HEK293 (cell line): ENCODE measurements around the gene CIC.

ENCODE experiments used
- CTCF ChIP-seq: fragments of 450-650 bp; formaldehyde crosslinking; IDR thresholded peaks from 2 replicates; pipeline ENCODE4 v1.5.1; 2016; ENCODE audit warnings: missing biosample characterization, missing genetic modification characterization
- KLF16 ChIP-seq: fragments of 450-650 bp; formaldehyde crosslinking; IDR thresholded peaks from 2 replicates; pipeline ENCODE4 v1.5.1; 2017; ENCODE audit warnings: missing biosample characterization, missing genetic modification characterization
- MEIS1 ChIP-seq: sonication (generic); formaldehyde crosslinking; IDR thresholded peaks from 2 replicates; pipeline ENCODE4 v1.8.1; 2022; ENCODE audit warnings: missing genetic modification reagents, mild to moderate bottlenecking, borderline replicate concordance
- REST ChIP-seq: fragments of 450-650 bp; formaldehyde crosslinking; IDR thresholded peaks from 2 replicates; pipeline ENCODE4 v1.5.1; 2016; ENCODE audit warnings: missing biosample characterization, missing genetic modification characterization
- ZNF174 ChIP-seq: fragments of 450-650 bp; formaldehyde crosslinking; IDR thresholded peaks from 2 replicates; pipeline ENCODE4 v1.5.0; 2017; ENCODE audit warnings: missing biosample characterization, mild to moderate bottlenecking, missing genetic modification characterization
- ZNF24 ChIP-seq: fragments of 450-650 bp; formaldehyde crosslinking; IDR thresholded peaks from 2 replicates; pipeline ENCODE4 v1.5.1; 2016; ENCODE audit warnings: missing biosample characterization, missing genetic modification characterization
- ZNF311 ChIP-seq: fragments of 450-650 bp; formaldehyde crosslinking; IDR thresholded peaks from 2 replicates; pipeline ENCODE4 v1.5.1; 2017; ENCODE audit warnings: missing biosample characterization, missing genetic modification characterization, borderline replicate concordance
- ZNF335 ChIP-seq: fragments of 450-650 bp; formaldehyde crosslinking; conservative IDR thresholded peaks from 2 replicates; pipeline ENCODE4 v1.5.1; 2016; ENCODE audit warnings: missing biosample characterization, missing genetic modification characterization
- ZNF488 ChIP-seq: fragments of 450-650 bp; formaldehyde crosslinking; IDR thresholded peaks from 2 replicates; pipeline ENCODE4 v1.5.1; 2016; ENCODE audit warnings: missing biosample characterization, missing genetic modification characterization
- ZNF639 ChIP-seq: fragments of 450-650 bp; formaldehyde crosslinking; IDR thresholded peaks from 2 replicates; pipeline ENCODE4 v1.5.1; 2016; ENCODE audit warnings: missing biosample characterization, missing genetic modification characterization
- ZNF670 ChIP-seq: fragments of 450-650 bp; formaldehyde crosslinking; IDR thresholded peaks from 2 replicates; pipeline ENCODE4 v1.5.1; 2016; ENCODE audit warnings: missing biosample characterization, missing genetic modification characterization, low read depth
- TF ChIP-seq, protein P1 (sequence below): fragments of 450-650 bp; IDR thresholded peaks from 2 replicates; pipeline ENCODE4 v1.5.1; 2018; ENCODE audit warnings: missing biosample characterization, missing genetic modification characterization
- TF ChIP-seq, protein P2 (sequence below): fragments of 450-650 bp; formaldehyde crosslinking; IDR thresholded peaks from 2 replicates; pipeline ENCODE4 v1.5.1; 2016; ENCODE audit warnings: missing biosample characterization, missing genetic modification characterization

DNA sequence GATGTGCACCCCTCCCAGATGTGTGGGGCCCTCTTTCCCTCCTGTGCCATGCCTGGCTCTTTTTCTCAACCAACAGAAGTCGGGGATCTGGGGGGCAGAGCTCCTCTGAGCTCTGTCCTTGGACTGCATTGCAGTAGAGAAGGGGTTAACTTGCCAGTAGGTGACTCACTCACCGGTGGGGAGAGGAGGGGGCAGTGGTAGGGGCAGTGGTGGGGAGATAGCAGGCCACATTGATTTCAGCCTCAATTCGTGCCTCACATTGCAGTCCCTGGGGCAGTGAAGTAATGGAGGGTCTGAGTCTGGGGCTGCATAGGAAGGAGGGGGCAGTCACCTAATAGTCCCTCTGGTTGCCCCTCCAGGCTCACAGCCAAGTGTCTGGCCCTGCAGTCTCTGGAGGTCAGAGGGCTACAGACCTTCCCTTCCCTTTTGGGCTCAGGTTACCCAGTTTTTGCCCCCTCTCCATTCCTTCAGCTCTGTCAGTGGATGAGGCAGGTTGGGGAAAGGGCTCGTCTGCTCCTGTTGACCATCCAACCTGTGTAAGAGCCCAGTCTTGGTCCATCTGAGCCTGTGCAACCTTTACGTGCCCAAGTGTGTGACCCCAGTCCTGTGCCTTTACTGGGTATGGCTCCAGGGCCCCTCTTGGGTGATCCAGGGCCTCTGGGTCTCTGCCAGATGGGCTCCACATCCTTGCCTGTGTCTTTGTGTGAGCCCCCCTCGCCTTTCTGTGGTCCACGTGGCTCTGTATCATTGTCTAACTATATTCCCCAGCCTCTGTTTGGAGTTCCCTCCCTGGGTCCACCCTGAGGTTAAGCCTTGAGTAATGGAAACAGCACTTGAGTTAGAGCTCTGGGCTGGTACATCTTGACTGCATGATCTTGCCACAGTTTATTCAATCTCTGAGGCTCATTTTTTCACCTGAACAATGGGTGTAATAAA is 13.0 kb downstream of the CIC start:
- TF ChIP-seq MEIS1 (CRISPR knock-in tag), result no peak
- TF ChIP-seq ZNF24, result peak; percentile 71; the same call in 1 of the 2 replicates
- no peak for TF ChIP-seq REST
- no peak for TF ChIP-seq ZNF174
- TF ChIP-seq, protein P1, sequence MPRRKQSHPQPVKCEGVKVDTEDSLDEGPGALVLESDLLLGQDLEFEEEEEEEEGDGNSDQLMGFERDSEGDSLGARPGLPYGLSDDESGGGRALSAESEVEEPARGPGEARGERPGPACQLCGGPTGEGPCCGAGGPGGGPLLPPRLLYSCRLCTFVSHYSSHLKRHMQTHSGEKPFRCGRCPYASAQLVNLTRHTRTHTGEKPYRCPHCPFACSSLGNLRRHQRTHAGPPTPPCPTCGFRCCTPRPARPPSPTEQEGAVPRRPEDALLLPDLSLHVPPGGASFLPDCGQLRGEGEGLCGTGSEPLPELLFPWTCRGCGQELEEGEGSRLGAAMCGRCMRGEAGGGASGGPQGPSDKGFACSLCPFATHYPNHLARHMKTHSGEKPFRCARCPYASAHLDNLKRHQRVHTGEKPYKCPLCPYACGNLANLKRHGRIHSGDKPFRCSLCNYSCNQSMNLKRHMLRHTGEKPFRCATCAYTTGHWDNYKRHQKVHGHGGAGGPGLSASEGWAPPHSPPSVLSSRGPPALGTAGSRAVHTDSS (tag by site-specific recombination), result no peak
- no peak for TF ChIP-seq ZNF311
- 0 out of 2 replicates have a peak, but pooled peaks have one; percentile 44 for TF ChIP-seq ZNF639
- TF ChIP-seq ZNF488, result no peak
- TF ChIP-seq KLF16 (tag by site-specific recombination), result peak; percentile 73; the same call in 1 of the 2 replicates
- no peak for TF ChIP-seq CTCF (tag by site-specific recombination)
- TF ChIP-seq, protein P2, sequence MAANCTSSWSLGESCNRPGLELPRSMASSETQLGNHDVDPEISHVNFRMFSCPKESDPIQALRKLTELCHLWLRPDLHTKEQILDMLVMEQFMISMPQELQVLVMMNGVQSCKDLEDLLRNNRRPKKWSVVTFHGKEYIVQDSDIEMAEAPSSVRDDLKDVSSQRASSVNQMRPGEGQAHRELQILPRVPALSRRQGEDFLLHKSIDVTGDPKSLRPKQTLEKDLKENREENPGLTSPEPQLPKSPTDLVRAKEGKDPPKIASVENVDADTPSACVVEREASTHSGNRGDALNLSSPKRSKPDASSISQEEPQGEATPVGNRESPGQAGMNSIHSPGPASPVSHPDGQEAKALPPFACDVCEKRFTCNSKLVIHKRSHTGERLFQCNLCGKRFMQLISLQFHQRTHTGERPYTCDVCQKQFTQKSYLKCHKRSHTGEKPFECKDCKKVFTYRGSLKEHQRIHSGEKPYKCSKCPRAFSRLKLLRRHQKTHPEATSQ, result no peak
- no peak for TF ChIP-seq ZNF670
- peak; percentile 92 for TF ChIP-seq ZNF335 (tag by site-specific recombination)
